HCT116 (cell line): Measurements from ENCODE around the gene CD3D.

Experiments
- EZH2 ChIP-seq: fragments of 200-600 bp; sonication (generic); IDR thresholded peaks from 2 replicates; pipeline ENCODE4 v1.6.1; 2017; ENCODE audit warnings: antibody characterized with exemption, mixed run types
- EZH2phosphoT487 ChIP-seq: fragments of 200-600 bp; IDR thresholded peaks from 2 replicates; pipeline ENCODE4 v1.6.1; 2018; ENCODE audit warnings: antibody characterized with exemption, borderline replicate concordance
- JUND ChIP-seq: IDR thresholded peaks from 2 replicates; pipeline ENCODE4 v1.6.1; 2012
- MAX ChIP-seq: IDR thresholded peaks from 2 replicates; pipeline ENCODE4 v1.6.1; 2012
- POLR2A ChIP-seq: IDR thresholded peaks from 2 replicates; pipeline ENCODE4 v1.7.0; 2011; ENCODE audit warnings: borderline replicate concordance; ENCODE audit not compliant: insufficient read depth, insufficient read length; ENCODE audit errors: extremely low read depth
- POLR2AphosphoS5 ChIP-seq: IDR thresholded peaks from 2 replicates; pipeline ENCODE4 v1.6.1; 2011; ENCODE audit warnings: mild to moderate bottlenecking, low read depth, low read length, moderate library complexity
- RAD21 ChIP-seq: IDR thresholded peaks from 2 replicates; pipeline ENCODE4 v1.6.1; 2012; ENCODE audit warnings: low read depth, mild to moderate bottlenecking
- REST ChIP-seq: IDR thresholded peaks from 2 replicates; pipeline ENCODE4 v1.6.1; 2012; ENCODE audit warnings: low read depth
- SIN3A ChIP-seq: IDR thresholded peaks from 2 replicates; pipeline ENCODE4 v1.6.1; 2012; ENCODE audit warnings: low read depth
- SP1 ChIP-seq: IDR thresholded peaks from 2 replicates; pipeline ENCODE4 v1.6.1; 2012; ENCODE audit warnings: low read depth
- ZFX ChIP-seq: fragments of 450-650 bp; IDR thresholded peaks from 2 replicates; pipeline ENCODE4 v1.6.1; 2017
- ZNF274 ChIP-seq: fragments of 200-500 bp; sonication (Bioruptor generic); IDR thresholded peaks from 2 replicates; pipeline ENCODE4 v1.6.1; 2014; ENCODE audit warnings: mild to moderate bottlenecking, low read depth, low read length, inconsistent platforms
- TF ChIP-seq, protein P1 (sequence below), 3 experiments: fragments of 200-600 bp in 1 of 3; sonication (generic) in 1 of 3; IDR thresholded peaks in 2 of 3; conservative IDR thresholded peaks in 1 of 3; 2 replicates each; pipeline ENCODE4 v1.5.1; 2012 to 2017; ENCODE audit warnings: low read depth in 2 of 3, low read length in 2 of 3, antibody characterized with exemption in 1 of 3, borderline replicate concordance in 1 of 3, control low read depth in 1 of 3, mild to moderate bottlenecking in 1 of 3, mixed read lengths in 1 of 3, mixed run types in 1 of 3, moderate library complexity in 1 of 3; ENCODE audit not compliant: insufficient read depth in 1 of 3
- TF ChIP-seq, protein P2 (sequence below): IDR thresholded peaks from 2 replicates; pipeline ENCODE4 v1.6.1; 2012

DNA sequence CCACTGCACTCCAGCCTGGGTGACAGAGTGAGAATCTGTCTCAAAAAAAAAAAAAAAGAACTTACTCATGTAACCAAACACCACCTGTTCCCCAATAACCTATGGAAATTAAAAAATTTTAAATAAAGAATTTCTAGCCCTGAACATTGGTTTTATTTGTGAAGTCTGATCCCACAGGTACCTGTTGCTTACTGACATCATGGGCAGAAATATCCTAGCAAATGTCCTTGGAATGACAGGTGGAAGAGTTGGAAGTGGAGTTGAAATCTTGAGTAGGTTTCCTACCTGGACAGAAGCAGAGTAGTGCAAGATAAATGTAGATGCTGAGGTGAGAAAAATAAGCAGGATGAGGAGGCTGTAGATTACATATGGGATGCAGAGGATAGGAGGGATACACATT, 17.2 kb downstream of the CD3D start:
- TF ChIP-seq POLR2AphosphoS5 (no peak), POLR2A (no peak), SP1 (no peak), REST (no peak), MAX (no peak), RAD21 (no peak), EZH2 (no peak), JUND (no peak), ZNF274 (no peak), SIN3A (no peak), ZFX (no peak), EZH2phosphoT487 (no peak)
- TF ChIP-seq, protein P1, sequence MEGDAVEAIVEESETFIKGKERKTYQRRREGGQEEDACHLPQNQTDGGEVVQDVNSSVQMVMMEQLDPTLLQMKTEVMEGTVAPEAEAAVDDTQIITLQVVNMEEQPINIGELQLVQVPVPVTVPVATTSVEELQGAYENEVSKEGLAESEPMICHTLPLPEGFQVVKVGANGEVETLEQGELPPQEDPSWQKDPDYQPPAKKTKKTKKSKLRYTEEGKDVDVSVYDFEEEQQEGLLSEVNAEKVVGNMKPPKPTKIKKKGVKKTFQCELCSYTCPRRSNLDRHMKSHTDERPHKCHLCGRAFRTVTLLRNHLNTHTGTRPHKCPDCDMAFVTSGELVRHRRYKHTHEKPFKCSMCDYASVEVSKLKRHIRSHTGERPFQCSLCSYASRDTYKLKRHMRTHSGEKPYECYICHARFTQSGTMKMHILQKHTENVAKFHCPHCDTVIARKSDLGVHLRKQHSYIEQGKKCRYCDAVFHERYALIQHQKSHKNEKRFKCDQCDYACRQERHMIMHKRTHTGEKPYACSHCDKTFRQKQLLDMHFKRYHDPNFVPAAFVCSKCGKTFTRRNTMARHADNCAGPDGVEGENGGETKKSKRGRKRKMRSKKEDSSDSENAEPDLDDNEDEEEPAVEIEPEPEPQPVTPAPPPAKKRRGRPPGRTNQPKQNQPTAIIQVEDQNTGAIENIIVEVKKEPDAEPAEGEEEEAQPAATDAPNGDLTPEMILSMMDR (IDR thresholded peaks at IDR 0.05 in 2 of 3, conservative IDR thresholded peaks at IDR 0.05 in 1 of 3; ENCODE audit: borderline replicate concordance in 1 of 3, insufficient read depth in 1 of 3, low read depth in 2 of 3, low read length in 2 of 3) = no peak
- TF ChIP-seq, protein P2, sequence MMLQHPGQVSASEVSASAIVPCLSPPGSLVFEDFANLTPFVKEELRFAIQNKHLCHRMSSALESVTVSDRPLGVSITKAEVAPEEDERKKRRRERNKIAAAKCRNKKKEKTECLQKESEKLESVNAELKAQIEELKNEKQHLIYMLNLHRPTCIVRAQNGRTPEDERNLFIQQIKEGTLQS = no peak
